Stimulated activated CD8-positive, alpha-beta memory T cell treated with anti-CD3 and anti-CD28 coated beads, Interleukin-7, amount 100 ng/mL, for 1 hour (primary cell): ENCODE data around the gene HUS1.
A peak's percentile ranks its signal among the peaks of the same experiment; 100 is the strongest.
"Not testable (repeated sequence)": the region's sequence is repeated elsewhere in the genome, so short reads cannot be mapped to it uniquely, and the experiment has no call there.

ENCODE experiments used
- DNase-seq, 2 donors: peaks; one replicate each; pipeline ENCODE4 v3.0.0-alpha.2; 2020; ENCODE audit warnings: low read depth in 2 of 2

The HUS1 gene

GRCh38 chr7:47979145-47979831 is at the start of gene HUS1:
TSS of gene HUS1 (minus strand) at chr7:47979615. CDS start at chr7:47979519, 96 bp downstream.
- DNase-seq = peak; percentile 78 to 87

DNA sequence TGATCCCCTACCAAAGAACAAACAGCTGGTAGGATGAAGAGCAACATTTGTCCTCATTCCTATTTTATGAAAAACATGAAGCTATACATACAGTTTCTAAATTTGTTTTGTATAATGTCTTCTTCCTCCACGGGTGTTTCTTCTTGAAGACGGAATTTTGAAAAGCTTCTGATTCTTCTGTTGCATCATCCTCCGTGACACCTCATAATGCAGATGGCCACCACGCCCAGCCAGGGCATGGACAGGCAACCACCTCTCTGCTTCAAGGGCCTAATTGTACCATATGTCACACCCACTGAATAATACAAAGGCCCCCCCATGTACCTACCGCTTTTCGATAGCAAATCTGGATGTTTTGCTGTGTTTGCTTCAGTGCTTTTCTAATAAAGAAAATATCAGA is 49.5 kb upstream of the HUS1 start, which contains the start of gene SUN3:
Gene SUN3 (minus strand): TSS at position 170 of the 400 bp plus-strand sequence. CDS start 169 bp downstream, at position 1.
- DNase-seq = no peak

DNA sequence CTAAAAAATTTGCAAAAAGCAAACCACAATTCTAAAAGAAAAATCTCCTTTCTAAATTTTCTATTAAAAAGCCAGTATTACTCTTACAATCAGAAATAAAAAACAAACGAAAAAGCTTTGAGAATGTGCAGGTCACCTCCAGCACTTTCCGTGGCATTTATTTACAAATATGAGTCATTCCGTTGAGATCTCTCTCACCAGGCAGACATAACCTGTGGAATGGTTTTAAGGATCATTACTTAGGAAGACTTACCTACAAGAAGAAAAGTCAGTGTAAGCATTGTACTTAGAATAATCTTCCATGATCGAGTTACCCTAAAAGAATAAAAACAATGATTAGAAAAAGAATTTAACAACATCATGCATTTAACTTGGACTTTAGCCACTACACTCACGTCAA is 46.2 kb upstream of the HUS1 start:
- DNase-seq = no peak

DNA sequence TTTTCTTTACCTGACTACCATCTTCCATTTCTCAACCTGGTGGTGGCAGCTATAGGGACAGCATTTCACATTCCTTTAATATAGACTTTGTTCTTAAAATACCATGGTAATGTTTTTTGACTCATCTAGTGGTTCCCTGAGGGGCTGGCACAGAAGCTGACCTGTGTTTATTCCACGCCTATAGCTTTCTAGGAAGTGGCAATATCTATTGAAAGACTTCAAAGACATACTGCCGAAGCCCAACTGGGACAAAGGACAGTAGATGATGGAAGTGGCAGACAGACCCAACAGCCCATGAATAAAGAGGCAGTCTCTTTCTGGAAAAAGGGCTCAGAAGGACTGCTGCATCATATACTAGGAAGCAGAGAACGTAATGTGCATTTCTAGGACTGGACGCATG is 38.3 kb upstream of the HUS1 start:
- no peak for DNase-seq

- no peak for DNase-seq
Observed at GRCh38 chr7:48016641-48017040, 37.2 kb upstream of the HUS1 start.

DNA sequence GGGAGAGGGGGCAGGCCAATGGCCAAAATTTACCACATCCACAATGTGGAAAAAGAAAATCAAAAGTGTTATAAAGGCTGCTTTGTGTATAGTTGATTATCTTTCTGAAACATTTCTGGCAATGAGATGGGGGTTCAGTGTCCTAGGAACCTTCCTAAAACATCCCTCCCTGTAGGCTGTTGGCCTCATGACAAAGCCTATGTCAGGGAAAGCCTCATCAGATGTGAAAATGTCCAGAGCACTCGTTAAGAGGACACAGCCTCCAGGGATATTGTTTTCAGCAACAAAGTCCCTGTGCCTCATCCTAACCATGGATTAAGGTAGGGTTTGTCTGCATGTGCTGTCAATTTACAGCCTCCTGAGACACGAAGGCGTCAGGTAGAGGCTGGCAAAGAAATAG is 32.5 kb upstream of the HUS1 start:
- no peak for DNase-seq

DNA sequence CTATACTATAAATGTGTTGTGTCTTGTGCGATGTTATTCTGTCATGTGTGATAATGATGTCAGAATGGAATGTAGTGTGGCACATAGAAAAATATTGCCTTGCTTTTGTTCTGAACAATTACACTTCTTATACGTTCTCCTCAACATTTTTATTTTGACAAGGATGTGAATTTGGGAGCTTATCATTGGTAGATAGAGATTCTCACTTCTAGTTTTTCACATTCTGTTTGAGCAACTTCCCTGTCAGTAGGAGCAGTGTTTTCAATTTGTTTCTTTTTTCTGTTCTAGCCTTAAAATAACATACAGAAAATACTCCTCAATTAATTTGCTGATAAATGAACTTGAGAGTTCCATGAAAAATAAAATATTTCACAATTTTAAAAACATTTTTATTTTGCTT is 31.9 kb upstream of the HUS1 start:
- no peak for DNase-seq

DNA sequence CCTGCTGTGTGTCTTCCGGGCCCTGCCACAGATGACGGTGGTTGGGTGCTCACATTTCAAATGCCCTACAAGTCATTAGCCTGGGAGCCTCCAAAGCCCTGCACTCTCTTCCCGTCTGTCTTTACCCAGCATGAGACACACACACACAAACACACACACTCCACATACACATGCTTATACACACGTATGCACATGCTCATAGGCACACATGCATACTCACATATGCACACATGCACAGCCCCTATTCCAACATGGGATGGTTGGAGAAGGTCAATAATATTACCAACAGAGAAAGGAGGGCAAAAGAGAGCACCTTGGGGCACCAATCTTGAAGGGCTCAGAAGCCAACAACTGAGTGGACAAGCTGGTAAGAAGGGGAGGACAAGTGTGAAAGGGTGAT is 30.5 kb upstream of the HUS1 start:
- no peak for DNase-seq

DNA sequence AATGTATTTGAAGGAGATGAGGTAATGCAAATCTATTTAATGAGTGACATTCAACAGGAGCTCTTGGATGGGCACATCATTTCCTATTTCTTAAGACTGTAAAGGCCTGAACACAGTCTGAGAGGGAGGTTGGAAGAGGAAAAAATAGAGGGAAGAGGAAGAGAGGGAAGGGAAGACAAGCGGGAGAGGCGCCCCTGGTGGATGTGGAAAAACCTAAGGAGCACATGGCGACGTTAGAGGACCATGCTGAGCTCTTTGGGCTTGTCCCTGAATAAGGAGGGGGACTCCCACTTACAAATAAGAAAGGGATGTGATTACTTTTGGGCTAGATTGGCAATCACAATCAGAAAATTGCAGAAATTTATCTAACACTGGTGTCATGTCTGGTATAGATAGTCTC is 29.8 kb upstream of the HUS1 start:
- DNase-seq = no peak

DNA sequence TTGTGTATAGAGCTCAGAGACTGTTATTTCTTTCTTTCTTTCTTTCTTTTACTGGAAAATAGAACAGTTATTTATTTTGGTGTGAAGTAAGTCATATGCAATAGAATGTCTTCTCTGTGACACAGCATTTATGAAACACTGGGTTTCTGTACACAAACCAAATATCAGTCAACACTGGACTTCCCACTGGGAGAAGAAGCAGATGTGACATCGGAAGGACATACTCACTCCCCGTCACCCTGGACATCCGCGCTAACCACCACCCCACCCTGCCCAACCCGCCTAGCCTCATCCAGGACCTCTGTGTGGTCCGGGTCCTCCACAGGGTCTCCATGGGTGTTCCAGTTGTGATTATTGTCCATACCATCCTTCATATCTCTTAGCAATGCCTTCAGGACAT is 27.5 kb upstream of the HUS1 start:
- DNase-seq = no peak

DNA sequence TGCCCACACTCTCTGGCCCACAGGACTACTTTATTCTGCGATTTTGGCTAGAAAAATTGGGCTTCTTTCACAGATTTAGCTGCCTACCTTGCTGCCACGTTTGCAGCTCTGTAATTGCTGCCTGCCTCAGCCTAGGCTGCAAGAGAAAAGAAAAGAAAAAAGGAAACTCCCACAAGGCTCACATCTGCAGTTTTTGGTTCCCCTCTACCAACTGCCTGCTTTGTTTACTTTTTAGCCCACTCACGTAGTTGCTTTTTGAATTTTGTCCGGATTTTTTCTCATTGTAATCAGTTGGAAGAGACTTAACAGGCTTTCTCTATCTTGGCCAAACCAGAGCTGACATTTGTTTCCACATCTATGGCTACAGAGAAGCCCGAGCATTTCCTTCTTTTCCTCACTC is 25.2 kb upstream of the HUS1 start:
- DNase-seq = no peak

GRCh38 chr7:48004032-48004431 is 24.6 kb upstream of the HUS1 start:
- no peak for DNase-seq

- DNase-seq = not testable (repeated sequence)
Observed at GRCh38 chr7:48000164-48000563, 20.7 kb upstream of the HUS1 start.

- no peak for DNase-seq
Observed at GRCh38 chr7:47999413-47999812, 20.0 kb upstream of the HUS1 start.

- no peak for DNase-seq
Observed at GRCh38 chr7:47992446-47992845, 13.0 kb upstream of the HUS1 start.

DNA sequence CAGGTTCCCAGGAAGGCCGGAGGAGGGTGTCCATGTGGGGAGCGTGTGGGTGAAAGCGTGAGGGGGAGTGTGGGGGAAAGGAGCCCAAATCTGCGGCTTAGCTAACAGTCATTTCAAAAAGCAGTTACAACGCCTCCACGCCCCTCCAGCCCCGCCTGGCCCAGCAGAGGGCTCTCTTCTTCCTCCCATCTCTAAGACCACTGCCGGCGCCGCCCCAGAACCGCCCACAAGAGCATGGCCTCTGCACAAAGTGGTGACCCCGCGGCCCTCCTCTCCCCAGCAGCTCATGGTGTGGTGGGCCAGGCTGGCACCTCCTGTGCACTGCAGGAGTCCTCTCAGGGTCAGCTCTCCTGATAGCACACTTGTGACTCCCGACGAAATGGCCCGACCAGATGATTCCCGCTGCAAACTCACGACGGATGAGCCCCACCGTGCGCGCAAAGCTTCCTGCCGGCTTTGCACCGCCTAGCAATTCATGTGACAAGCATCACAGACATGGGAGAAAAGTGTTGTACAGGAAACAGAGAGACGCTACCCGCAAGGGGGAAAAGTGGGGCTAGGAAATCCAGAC is 12.4 kb upstream of the HUS1 start:
- peak; percentile 72 to 76 for DNase-seq

- DNase-seq = no peak
Observed at GRCh38 chr7:47991270-47991669, 11.9 kb upstream of the HUS1 start.

- no peak for DNase-seq
Observed at GRCh38 chr7:47990592-47990991, 11.2 kb upstream of the HUS1 start.

DNA sequence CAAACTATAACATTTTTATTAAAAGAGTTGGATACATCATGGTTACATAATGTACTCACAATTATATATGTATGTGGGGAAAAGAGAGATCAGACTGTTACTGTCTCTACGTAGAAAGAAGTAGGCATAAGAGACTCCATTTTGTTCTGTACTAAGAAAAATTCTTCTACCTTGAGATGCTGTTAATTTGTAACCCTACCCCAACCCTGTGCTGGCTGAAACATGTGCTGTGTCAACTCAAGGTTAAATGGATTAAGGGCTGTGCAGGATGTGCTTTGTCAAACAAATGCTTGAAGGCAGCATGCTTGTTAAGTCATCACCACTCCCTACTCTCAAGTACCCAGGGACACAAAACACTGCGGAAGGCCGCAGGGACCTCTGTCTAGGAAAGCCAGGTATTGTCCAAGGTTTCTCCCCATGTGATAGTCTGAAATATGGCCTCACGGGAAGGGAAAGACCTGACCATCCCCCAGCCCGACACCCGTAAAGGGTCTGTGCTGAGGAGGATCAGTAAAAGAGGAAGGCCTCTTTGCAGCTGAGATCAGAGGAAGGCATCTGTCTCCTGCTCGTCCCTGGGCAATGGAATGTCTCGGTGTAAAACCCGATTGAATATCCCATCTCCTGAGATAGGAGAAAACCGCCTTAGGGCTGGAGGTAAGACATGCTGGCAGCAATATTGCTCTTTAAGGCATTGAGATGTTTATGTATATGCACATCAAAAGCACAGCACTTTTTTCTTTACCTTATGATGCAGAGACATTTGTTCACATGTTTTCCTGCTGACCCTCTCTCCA is 10.4 kb upstream of the HUS1 start:
- not testable (repeated sequence) for DNase-seq

DNA sequence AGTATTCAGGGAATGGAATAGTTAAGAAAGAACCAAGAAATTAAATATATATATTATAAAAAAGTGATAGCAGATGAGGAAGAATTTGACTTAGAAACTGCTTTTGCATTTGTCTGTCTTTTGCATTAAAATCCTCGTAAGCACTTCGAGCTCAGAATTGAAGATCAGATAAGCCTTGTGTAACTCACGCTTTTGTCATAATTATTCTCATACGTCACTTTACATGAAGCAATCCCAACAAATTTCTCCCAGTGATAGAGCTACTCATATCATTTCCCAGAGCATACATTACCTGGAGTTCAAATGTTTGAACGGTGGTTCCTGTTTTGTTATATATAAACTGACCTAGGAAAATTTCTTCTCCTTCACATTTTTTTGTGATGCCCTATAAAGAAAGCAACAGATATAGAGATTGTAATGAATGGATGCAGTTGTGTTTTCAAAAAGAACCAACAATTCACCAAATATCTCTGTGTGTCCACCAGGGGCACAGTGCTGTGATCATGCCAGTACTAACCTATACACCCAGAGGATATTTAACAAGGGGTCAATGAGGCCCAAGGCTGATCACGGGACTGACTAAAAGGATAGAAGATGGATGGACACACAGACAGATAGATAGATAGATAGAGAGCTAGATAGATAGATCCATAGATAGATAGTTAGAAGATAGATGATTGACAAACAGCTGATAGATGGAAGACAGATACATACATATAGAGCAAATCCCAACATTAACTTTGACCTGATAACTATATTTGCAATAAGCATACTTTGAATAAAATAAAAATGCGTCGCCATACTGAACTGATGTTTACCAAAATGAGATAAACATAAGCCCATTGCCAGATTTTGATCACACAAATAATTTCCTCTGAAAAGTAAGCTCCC is 9.3 kb upstream of the HUS1 start:
- DNase-seq = no peak

DNA sequence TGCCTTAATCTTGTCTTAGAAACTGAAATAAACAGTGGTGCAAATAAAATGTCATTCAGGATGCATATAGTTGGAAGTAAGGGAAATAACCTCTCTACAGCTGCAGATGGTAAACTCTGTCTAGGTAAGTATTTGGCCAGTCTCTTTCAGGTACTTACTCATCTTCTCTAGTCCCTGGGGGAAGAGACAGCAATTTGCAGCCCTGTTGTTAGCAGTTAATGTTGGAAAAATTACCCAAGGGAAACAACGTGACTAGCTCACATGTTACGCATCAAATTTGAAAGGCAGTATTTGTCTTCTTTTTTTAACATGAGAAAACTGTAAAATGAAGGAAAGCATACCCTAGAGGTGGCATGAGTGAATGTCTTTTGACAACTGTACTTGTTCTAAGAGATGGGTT is 3.2 kb upstream of the HUS1 start:
- no peak for DNase-seq

- DNase-seq = not testable (repeated sequence)
Observed at GRCh38 chr7:47980648-47981047, 1.2 kb upstream of the HUS1 start.
